Kidney epithelial cell (primary cell): ENCODE measurements around the gene SLC38A11. TPM values are rescaled to one million over a fixed set of nuclear protein-coding genes. Genes with fewer than 3 reads are reported as not detected.

ENCODE experiments used
- DNase-seq: peaks from one replicate; pipeline ENCODE4 v3.0.0-alpha.2; 2010; ENCODE audit warnings: low read depth
- H3K27me3 ChIP-seq: 2 replicates; pipeline ENCODE4 v1.6.0; 2011; ENCODE audit warnings: low read length; ENCODE audit not compliant: control insufficient read depth, insufficient read depth
- H3K36me3 ChIP-seq: 2 replicates; pipeline ENCODE4 v1.5.1; 2011; ENCODE audit warnings: low read length; ENCODE audit not compliant: control insufficient read depth, insufficient read depth
- H3K4me3 ChIP-seq: 2 replicates; pipeline ENCODE4 v1.5.1; 2011; ENCODE audit warnings: low read depth, mild to moderate bottlenecking, control low read depth, low read length
- CTCF ChIP-seq: IDR thresholded peaks from 2 replicates; pipeline ENCODE4 v1.5.1; 2011; ENCODE audit warnings: mild to moderate bottlenecking, moderate library complexity, low read length, control low read depth, inconsistent platforms; ENCODE audit not compliant: insufficient read depth, poor library complexity, severe bottlenecking
- total RNA-seq: library from RNA; depleted of rRNA; stranded (reverse); fragments of >200 nt; gene quantifications from 2 replicates; pipeline ENCODE4 v1.2.3, GENCODE V29; 2015

Gene SLC38A11
- total RNA-seq, 1 donor from 2014 or later: 0.46 TPM

- no peak for TF ChIP-seq CTCF
- no peak for DNase-seq
- H3K36me3 ChIP-seq: no peaks in the 10 kb centered on the region
Measured at GRCh38 chr2:164913011-164913410, 42.3 kb downstream of the SLC38A11 start.

GRCh38 chr2:164911832-164912231 is 43.5 kb downstream of the SLC38A11 start:
- H3K4me3 ChIP-seq: no peak overlapping the region
- DNase-seq: no peak
- TF ChIP-seq CTCF: no peak
- H3K27me3 ChIP-seq: no peaks in the 10 kb centered on the region
- no peaks in the 10 kb centered on the region for H3K36me3 ChIP-seq

More at GRCh38 chr2:164913011-164913410, 42.3 kb downstream of the SLC38A11 start:
- Histone ChIP-seq H3K27me3 (no peaks in the 10 kb centered on the region), H3K4me3 (no peak overlapping the region)

- Histone ChIP-seq H3K36me3 (no peaks in the 10 kb centered on the region), H3K4me3 (no peak overlapping the region), H3K27me3 (no peaks in the 10 kb centered on the region)
- peak; percentile 50 for DNase-seq
- TF ChIP-seq CTCF: no peak
Measured at GRCh38 chr2:164910101-164910899, 45.0 kb downstream of the SLC38A11 start.

GRCh38 chr2:164906947-164907346 is 48.4 kb downstream of the SLC38A11 start:
- no peak overlapping the region for H3K4me3 ChIP-seq
- H3K36me3 ChIP-seq: no peaks in the 10 kb centered on the region
- no peak for TF ChIP-seq CTCF
- no peaks in the 10 kb centered on the region for H3K27me3 ChIP-seq
- DNase-seq: no peak

GRCh38 chr2:164905307-164905706 is 50.0 kb downstream of the SLC38A11 start:
- DNase-seq: no peak
- Histone ChIP-seq H3K4me3 (no peak overlapping the region), H3K27me3 (no peaks in the 10 kb centered on the region), H3K36me3 (no peaks in the 10 kb centered on the region)
- TF ChIP-seq CTCF: no peak

GRCh38 chr2:164903951-164904350 is 51.4 kb downstream of the SLC38A11 start:
- no peak for DNase-seq
- TF ChIP-seq CTCF: no peak
- H3K27me3 ChIP-seq: no peaks in the 10 kb centered on the region

More at GRCh38 chr2:164903951-164904350, 51.4 kb downstream of the SLC38A11 start:
- Histone ChIP-seq H3K4me3 (no peak overlapping the region), H3K36me3 (no peaks in the 10 kb centered on the region)
